ENCODE data around the gene HNF4A.

DNA sequence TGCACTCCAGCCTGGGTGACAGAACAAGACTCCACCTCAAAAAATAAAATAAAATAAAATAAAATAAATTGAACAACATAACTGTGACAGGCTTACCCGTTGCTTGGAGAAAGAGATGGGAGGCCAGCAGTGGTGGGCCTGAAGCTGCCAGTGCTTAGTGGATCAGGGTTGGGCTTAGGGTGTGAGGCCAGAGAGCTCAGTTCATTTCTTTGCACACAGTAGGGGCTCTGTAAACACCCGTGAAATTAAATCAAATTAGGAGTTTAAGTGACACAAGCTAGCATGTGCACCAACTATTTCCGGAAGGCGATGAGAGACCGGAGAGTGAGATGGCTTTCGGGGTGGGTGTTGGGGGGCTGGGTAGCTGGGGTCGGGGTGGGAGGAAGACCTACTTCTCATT lies 94.4 kb downstream of the HNF4A start:
- TF ChIP-seq POLR2A (IDR thresholded peaks at IDR 0.05), result no peak
- TF ChIP-seq, protein P1, sequence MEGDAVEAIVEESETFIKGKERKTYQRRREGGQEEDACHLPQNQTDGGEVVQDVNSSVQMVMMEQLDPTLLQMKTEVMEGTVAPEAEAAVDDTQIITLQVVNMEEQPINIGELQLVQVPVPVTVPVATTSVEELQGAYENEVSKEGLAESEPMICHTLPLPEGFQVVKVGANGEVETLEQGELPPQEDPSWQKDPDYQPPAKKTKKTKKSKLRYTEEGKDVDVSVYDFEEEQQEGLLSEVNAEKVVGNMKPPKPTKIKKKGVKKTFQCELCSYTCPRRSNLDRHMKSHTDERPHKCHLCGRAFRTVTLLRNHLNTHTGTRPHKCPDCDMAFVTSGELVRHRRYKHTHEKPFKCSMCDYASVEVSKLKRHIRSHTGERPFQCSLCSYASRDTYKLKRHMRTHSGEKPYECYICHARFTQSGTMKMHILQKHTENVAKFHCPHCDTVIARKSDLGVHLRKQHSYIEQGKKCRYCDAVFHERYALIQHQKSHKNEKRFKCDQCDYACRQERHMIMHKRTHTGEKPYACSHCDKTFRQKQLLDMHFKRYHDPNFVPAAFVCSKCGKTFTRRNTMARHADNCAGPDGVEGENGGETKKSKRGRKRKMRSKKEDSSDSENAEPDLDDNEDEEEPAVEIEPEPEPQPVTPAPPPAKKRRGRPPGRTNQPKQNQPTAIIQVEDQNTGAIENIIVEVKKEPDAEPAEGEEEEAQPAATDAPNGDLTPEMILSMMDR (IDR thresholded peaks at IDR 0.05), result no peak
